Immature natural killer cell (primary cell): ENCODE data around the gene FAM81A. TPM values are rescaled to one million over a fixed set of nuclear protein-coding genes. Genes with fewer than 3 reads are reported as not detected.
A peak's percentile ranks its signal among the peaks of the same experiment; 100 is the strongest.
"Not testable (repeated sequence)": the region's sequence is repeated elsewhere in the genome, so short reads cannot be mapped to it uniquely, and the experiment has no call there.

Source experiments
- DNase-seq, 3 donors: peaks; one replicate each; pipeline ENCODE4 v3.0.0; 2022; ENCODE audit warnings: mixed read lengths in 1 of 3
- H3K27ac Mint-ChIP-seq, 6 donors: one replicate each; pipeline ENCODE4 v1.8.0; 2020; ENCODE audit warnings: mixed read lengths in 6 of 6, mild to moderate bottlenecking in 5 of 6, inconsistent platforms in 4 of 6, moderate library complexity in 3 of 6
- H3K27me3 Mint-ChIP-seq, 3 donors: one replicate each; pipeline ENCODE4 v1.8.0; 2020 to 2021; ENCODE audit warnings: low read depth in 3 of 3, mild to moderate bottlenecking in 3 of 3, mixed read lengths in 3 of 3, moderate library complexity in 3 of 3, inconsistent platforms in 1 of 3
- H3K36me3 Mint-ChIP-seq, 3 donors: one replicate each; pipeline ENCODE4 v1.8.0; 2020; ENCODE audit warnings: mixed read lengths in 3 of 3, inconsistent platforms in 2 of 3, mild to moderate bottlenecking in 2 of 3
- H3K4me1 Mint-ChIP-seq, 2 donors: one replicate each; pipeline ENCODE4 v1.8.0; 2020; ENCODE audit warnings: inconsistent platforms in 2 of 2, mild to moderate bottlenecking in 2 of 2, mixed read lengths in 2 of 2, moderate library complexity in 1 of 2
- H3K4me3 Mint-ChIP-seq, 5 donors: one replicate each; pipeline ENCODE4 v1.8.0; 2020; ENCODE audit warnings: mild to moderate bottlenecking in 5 of 5, mixed read lengths in 5 of 5, inconsistent platforms in 3 of 5, moderate library complexity in 3 of 5
- H3K9me3 Mint-ChIP-seq, 6 donors: one replicate each; pipeline ENCODE4 v1.8.0; 2020; ENCODE audit warnings: mild to moderate bottlenecking in 6 of 6, mixed read lengths in 6 of 6, inconsistent platforms in 4 of 6, moderate library complexity in 3 of 6
- polyA plus RNA-seq, 3 donors: library from polyadenylated mRNA; unstranded; fragments of 300-500 nt; fragmentation: Illumina TruSeq; gene quantifications; one replicate each; pipeline ENCODE4 v1.2.3, GENCODE V29; 2021

Gene FAM81A
- polyA plus RNA-seq, 3 donors from 2014 or later = 0.40 to 0.94 TPM; not detected in 1

- H3K36me3 Mint-ChIP-seq = peaks cover 0 to 4% (median 4%) of the 10 kb centered on the region in 3 donors
- H3K27me3 Mint-ChIP-seq = peaks cover 7 to 12% (median 8%) of the 10 kb centered on the region in 3 donors
- no peak for DNase-seq
- H3K9me3 Mint-ChIP-seq = peaks cover 0 to 2% (median 0%) of the 10 kb centered on the region in 6 donors
- H3K27ac Mint-ChIP-seq = no peak overlapping the region
- no peaks in the 10 kb centered on the region for H3K4me1 Mint-ChIP-seq
- H3K4me3 Mint-ChIP-seq = no peak overlapping the region
Observed at GRCh38 chr15:59473226-59473625, 35.2 kb downstream of the FAM81A start.

- not testable (repeated sequence) for H3K27ac Mint-ChIP-seq, DNase-seq, H3K4me3 Mint-ChIP-seq, H3K9me3 Mint-ChIP-seq, H3K4me1 Mint-ChIP-seq, H3K36me3 Mint-ChIP-seq
- H3K27me3 Mint-ChIP-seq = peaks cover 0 to 15% (median 8%) of the 10 kb centered on the region in 3 donors
Observed at GRCh38 chr15:59475161-59475560, 37.2 kb downstream of the FAM81A start.

GRCh38 chr15:59484399-59484798, 46.4 kb downstream of the FAM81A start:
- Mint-ChIP-seq H3K9me3 (no peaks in the 10 kb centered on the region), H3K4me1 (peaks cover 9 to 11% of the 10 kb centered on the region in 2 donors), H3K27me3 (peaks cover 2 to 14% (median 7%) of the 10 kb centered on the region in 3 donors), H3K4me3 (no peak overlapping the region), H3K27ac (no peak overlapping the region), H3K36me3 (no peaks in the 10 kb centered on the region)
- no peak for DNase-seq

GRCh38 chr15:59485036-59485435, 47.0 kb downstream of the FAM81A start:
- no peak for DNase-seq
- Mint-ChIP-seq H3K27me3 (peaks cover 2 to 10% (median 7%) of the 10 kb centered on the region in 3 donors), H3K4me3 (no peak overlapping the region), H3K4me1 (peaks cover 9 to 11% of the 10 kb centered on the region in 2 donors), H3K27ac (no peak overlapping the region), H3K36me3 (no peaks in the 10 kb centered on the region), H3K9me3 (no peaks in the 10 kb centered on the region)

- not testable (repeated sequence) for H3K4me1 Mint-ChIP-seq, H3K4me3 Mint-ChIP-seq, H3K36me3 Mint-ChIP-seq, H3K27ac Mint-ChIP-seq, DNase-seq, H3K9me3 Mint-ChIP-seq
- peaks cover under 1 to 11% (median 2%) of the 10 kb centered on the region in 3 donors for H3K27me3 Mint-ChIP-seq
Observed at GRCh38 chr15:59489485-59489884, 51.5 kb downstream of the FAM81A start.

- H3K27me3 Mint-ChIP-seq = peaks cover 0 to 10% (median 2%) of the 10 kb centered on the region in 3 donors
- H3K4me1 Mint-ChIP-seq = no peaks in the 10 kb centered on the region
- no peak overlapping the region for H3K27ac Mint-ChIP-seq
- H3K9me3 Mint-ChIP-seq = no peaks in the 10 kb centered on the region
- no peak for DNase-seq
- no peaks in the 10 kb centered on the region for H3K36me3 Mint-ChIP-seq
- H3K4me3 Mint-ChIP-seq = no peak overlapping the region
Observed at GRCh38 chr15:59491062-59491461, 53.1 kb downstream of the FAM81A start.

GRCh38 chr15:59492389-59493377, 54.7 kb downstream of the FAM81A start:
- H3K9me3 Mint-ChIP-seq = no peaks in the 10 kb centered on the region
- no peaks in the 10 kb centered on the region for H3K36me3 Mint-ChIP-seq
- H3K4me1 Mint-ChIP-seq = no peaks in the 10 kb centered on the region
- no peak overlapping the region for H3K4me3 Mint-ChIP-seq
- H3K27me3 Mint-ChIP-seq = peaks cover 0 to 6% (median 0%) of the 10 kb centered on the region in 3 donors
- DNase-seq = peak; percentile 49 to 59 (median 57)
- no peak overlapping the region for H3K27ac Mint-ChIP-seq

- Mint-ChIP-seq H3K27ac (no peak overlapping the region), H3K4me1 (no peaks in the 10 kb centered on the region), H3K9me3 (no peaks in the 10 kb centered on the region), H3K4me3 (no peak overlapping the region), H3K27me3 (peaks cover 0 to 11% (median 0%) of the 10 kb centered on the region in 3 donors), H3K36me3 (no peaks in the 10 kb centered on the region)
- DNase-seq = peak in 2 of 3 donors; percentile 15 to 17
Observed at GRCh38 chr15:59501597-59501996, 63.6 kb downstream of the FAM81A start.

- Mint-ChIP-seq H3K9me3 (no peaks in the 10 kb centered on the region), H3K27ac (no peak overlapping the region), H3K4me3 (no peak overlapping the region), H3K36me3 (no peaks in the 10 kb centered on the region), H3K4me1 (no peaks in the 10 kb centered on the region), H3K27me3 (peaks cover 2 to 17% (median 5%) of the 10 kb centered on the region in 3 donors)
- DNase-seq = no peak
Observed at GRCh38 chr15:59515190-59515589, 77.2 kb downstream of the FAM81A start.

- Mint-ChIP-seq H3K27me3 (peaks cover 2 to 23% (median 7%) of the 10 kb centered on the region in 3 donors), H3K9me3 (no peaks in the 10 kb centered on the region), H3K27ac (no peak overlapping the region), H3K4me1 (no peaks in the 10 kb centered on the region), H3K4me3 (no peak overlapping the region), H3K36me3 (no peaks in the 10 kb centered on the region)
- DNase-seq = no peak
Observed at GRCh38 chr15:59516655-59517461, 78.9 kb downstream of the FAM81A start.

GRCh38 chr15:59519329-59519728, 81.3 kb downstream of the FAM81A start:
- Mint-ChIP-seq H3K27ac (no peak overlapping the region), H3K36me3 (no peaks in the 10 kb centered on the region), H3K4me3 (no peak overlapping the region), H3K9me3 (no peaks in the 10 kb centered on the region), H3K27me3 (peaks cover 5 to 26% (median 13%) of the 10 kb centered on the region in 3 donors), H3K4me1 (peaks cover 17 to 21% of the 10 kb centered on the region in 2 donors)
- no peak for DNase-seq

- DNase-seq = no peak
- H3K36me3 Mint-ChIP-seq = no peaks in the 10 kb centered on the region
- no peak overlapping the region for H3K4me3 Mint-ChIP-seq
- H3K4me1 Mint-ChIP-seq = peaks cover 21 to 27% of the 10 kb centered on the region in 2 donors
- no peaks in the 10 kb centered on the region for H3K9me3 Mint-ChIP-seq
- H3K27ac Mint-ChIP-seq = no peak overlapping the region
- H3K27me3 Mint-ChIP-seq = peaks cover 6 to 25% (median 18%) of the 10 kb centered on the region in 3 donors
Observed at GRCh38 chr15:59521443-59521842, 83.5 kb downstream of the FAM81A start.

- no peak overlapping the region for H3K27ac Mint-ChIP-seq
- H3K4me3 Mint-ChIP-seq = peak overlapping the region in 3 of 5 donors; percentile 26 to 58 (median 39)
- peaks cover 21 to 27% of the 10 kb centered on the region in 2 donors for H3K4me1 Mint-ChIP-seq
- H3K36me3 Mint-ChIP-seq = no peaks in the 10 kb centered on the region
- H3K27me3 Mint-ChIP-seq = peaks cover 8 to 25% (median 23%) of the 10 kb centered on the region in 3 donors
- peak; percentile 32 to 40 (median 34) for DNase-seq
- no peaks in the 10 kb centered on the region for H3K9me3 Mint-ChIP-seq
Observed at GRCh38 chr15:59522988-59523461, 85.0 kb downstream of the FAM81A start.
